GM06990 (cell line): ENCODE measurements around the gene KRT79.

Source experiments
- DNase-seq: peaks from one replicate; pipeline ENCODE4 v3.0.0-alpha.2; 2011; ENCODE audit not compliant: insufficient read length; ENCODE audit errors: extremely low read depth
- H3K27me3 ChIP-seq: replicated peaks from 2 replicates; pipeline ENCODE4 v1.6.0; 2011; ENCODE audit warnings: low read length; ENCODE audit not compliant: control insufficient read depth, insufficient read depth
- H3K36me3 ChIP-seq: 2 replicates; pipeline ENCODE4 v1.5.1; 2011; ENCODE audit warnings: low read length; ENCODE audit not compliant: control insufficient read depth, insufficient read depth
- H3K4me3 ChIP-seq: replicated peaks from 2 replicates; pipeline ENCODE4 v1.5.1; 2011; ENCODE audit warnings: low read depth, mild to moderate bottlenecking, control low read depth, low read length
- CTCF ChIP-seq: IDR thresholded peaks from 2 replicates; pipeline ENCODE4 v1.5.1; 2011; ENCODE audit warnings: low read length, control low read depth, mild to moderate bottlenecking, inconsistent platforms; ENCODE audit not compliant: insufficient read depth, poor library complexity, severe bottlenecking

Gene KRT79

GRCh38 chr12:52851787-52852186 lies 17.7 kb upstream of the KRT79 start:
- Histone ChIP-seq H3K36me3 (no peaks in the 10 kb centered on the region), H3K27me3 (no peaks in the 10 kb centered on the region; the same call in none of the 2 replicates), H3K4me3 (no peak overlapping the region)
- DNase-seq = no peak
- TF ChIP-seq CTCF = no peak

GRCh38 chr12:52850681-52851080 lies 16.6 kb upstream of the KRT79 start:
- DNase-seq = no peak
- H3K4me3 ChIP-seq = no peak overlapping the region
- TF ChIP-seq CTCF = no peak
- no peaks in the 10 kb centered on the region; the same call in none of the 2 replicates for H3K27me3 ChIP-seq
- H3K36me3 ChIP-seq = no peaks in the 10 kb centered on the region

- Histone ChIP-seq H3K36me3 (no peaks in the 10 kb centered on the region), H3K4me3 (no peak overlapping the region), H3K27me3 (no peaks in the 10 kb centered on the region; the same call in none of the 2 replicates)
- TF ChIP-seq CTCF = no peak
- DNase-seq = no peak
Measured at GRCh38 chr12:52849511-52849910, 15.4 kb upstream of the KRT79 start.

- Histone ChIP-seq H3K27me3 (no peaks in the 10 kb centered on the region; the same call in none of the 2 replicates), H3K36me3 (no peaks in the 10 kb centered on the region), H3K4me3 (no peak within 1 kb of the TSS)
- no peak for DNase-seq
- no peak for TF ChIP-seq CTCF
Measured at GRCh38 chr12:52848661-52849255, 14.6 kb upstream of the KRT79 start, which contains the start of gene KRT78. Gene KRT78, minus strand, starts transcription at chr12:52848994. Its CDS starts 64 bp downstream, at chr12:52848930.

- H3K4me3 ChIP-seq = no peak overlapping the region
- no peak for DNase-seq
- no peak for TF ChIP-seq CTCF
- no peaks in the 10 kb centered on the region for H3K36me3 ChIP-seq
- no peaks in the 10 kb centered on the region; the same call in none of the 2 replicates for H3K27me3 ChIP-seq
Measured at GRCh38 chr12:52847335-52848102, 13.4 kb upstream of the KRT79 start.
